NT2/D1 (cell line): ENCODE data around the gene PLLP.
A peak's percentile ranks its signal among the peaks of the same experiment; 100 is the strongest.

Experiments
- DNase-seq: peaks from one replicate; pipeline ENCODE4 v3.0.0-alpha.2; 2011; ENCODE audit warnings: low read depth, low spot score
- H3K27me3 ChIP-seq: 2 replicates; pipeline ENCODE4 v1.6.0; 2011; ENCODE audit warnings: mild to moderate bottlenecking; ENCODE audit not compliant: insufficient read length, insufficient read depth
- H3K36me3 ChIP-seq: 2 replicates; pipeline ENCODE4 v1.6.1; 2011; ENCODE audit warnings: mild to moderate bottlenecking, low read length, mixed read lengths; ENCODE audit not compliant: insufficient read depth, insufficient read length
- H3K4me1 ChIP-seq: 2 replicates; pipeline ENCODE4 v1.5.1; 2011; ENCODE audit not compliant: insufficient read depth, insufficient read length
- H3K4me3 ChIP-seq: 2 replicates; pipeline ENCODE4 v1.5.1; 2011; ENCODE audit warnings: low read depth; ENCODE audit not compliant: insufficient read length
- H3K9ac ChIP-seq: 2 replicates; pipeline ENCODE4 v1.6.0; 2011; ENCODE audit warnings: low read depth; ENCODE audit not compliant: insufficient read length
- H3K9me3 ChIP-seq: 2 replicates; pipeline ENCODE4 v1.5.1; 2011; ENCODE audit warnings: mild to moderate bottlenecking, low read length; ENCODE audit not compliant: insufficient read depth
- SUZ12 ChIP-seq: IDR thresholded peaks from 2 replicates; pipeline ENCODE4 v1.6.1; 2011; ENCODE audit not compliant: insufficient read length, insufficient read depth; ENCODE audit errors: extremely low read depth
- YY1 ChIP-seq: IDR thresholded peaks from 2 replicates; pipeline ENCODE4 v1.6.1; 2011; ENCODE audit not compliant: insufficient read length, insufficient read depth
- ZNF274 ChIP-seq: IDR thresholded peaks from 2 replicates; pipeline ENCODE4 v1.6.1; 2011; ENCODE audit warnings: mild to moderate bottlenecking, low read depth, low read length

The PLLP gene

DNA sequence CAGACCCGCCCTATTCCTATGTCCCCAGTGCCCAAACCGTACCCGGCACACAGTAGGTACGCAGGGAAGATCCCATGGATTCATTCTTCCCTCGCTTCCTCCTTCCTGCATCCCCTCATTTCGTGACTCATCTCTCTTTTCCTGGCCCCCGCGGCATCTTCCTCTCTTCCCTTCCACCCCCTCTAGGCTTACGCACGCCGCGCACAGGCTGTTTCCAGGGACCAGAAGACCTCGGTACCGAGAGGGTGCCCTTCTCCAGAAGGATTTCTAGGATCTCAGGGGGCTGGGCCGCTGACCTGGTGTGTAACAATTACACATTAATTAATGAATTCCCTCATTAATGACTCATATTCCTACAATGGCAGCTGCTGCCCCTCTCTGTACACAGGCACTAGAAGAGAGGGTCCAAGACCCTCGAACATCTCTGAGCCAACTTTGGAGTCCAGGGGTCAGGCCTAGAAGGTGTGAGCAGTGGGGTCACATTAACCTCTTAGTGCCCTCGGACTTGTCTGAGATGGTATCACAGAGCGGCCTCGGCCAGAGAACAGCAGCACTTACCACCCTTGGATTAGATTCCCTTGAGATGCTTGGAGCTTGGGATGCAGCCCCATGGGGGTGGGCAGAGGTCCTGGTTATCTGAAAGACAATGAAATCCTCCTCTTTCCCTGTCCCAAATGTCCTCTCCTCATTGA is 16.8 kb upstream of the PLLP start:
- Histone ChIP-seq H3K4me1 (peaks cover 10% of the 10 kb centered on the region), H3K9ac (peak overlapping the region; percentile 62), H3K27me3 (no peaks in the 10 kb centered on the region), H3K36me3 (no peaks in the 10 kb centered on the region), H3K9me3 (no peaks in the 10 kb centered on the region), H3K4me3 (no peak overlapping the region)
- TF ChIP-seq SUZ12: no peak
- TF ChIP-seq YY1: no peak
- TF ChIP-seq ZNF274: no peak
- DNase-seq: no peak

GRCh38 chr16:57300387-57301125 is 16.1 kb upstream of the PLLP start:
- TF ChIP-seq SUZ12: no peak
- no peak for TF ChIP-seq ZNF274
- TF ChIP-seq YY1: no peak
- Histone ChIP-seq H3K9me3 (no peaks in the 10 kb centered on the region), H3K4me3 (peak overlapping the region; percentile 15), H3K9ac (peak overlapping the region; percentile 62), H3K36me3 (no peaks in the 10 kb centered on the region), H3K27me3 (no peaks in the 10 kb centered on the region), H3K4me1 (peaks cover 9% of the 10 kb centered on the region)
- peak; percentile 97 for DNase-seq

GRCh38 chr16:57299719-57300386 is 15.4 kb upstream of the PLLP start:
- no peaks in the 10 kb centered on the region for H3K27me3 ChIP-seq
- H3K4me1 ChIP-seq: peaks cover 6% of the 10 kb centered on the region
- H3K9me3 ChIP-seq: no peaks in the 10 kb centered on the region
- no peak for TF ChIP-seq ZNF274
- peak; percentile 25 for TF ChIP-seq YY1
- TF ChIP-seq SUZ12: no peak
- H3K9ac ChIP-seq: peak overlapping the region; percentile 62
- DNase-seq: peak; percentile 90
- peak overlapping the region; percentile 58 for H3K4me3 ChIP-seq
- no peaks in the 10 kb centered on the region for H3K36me3 ChIP-seq

- H3K9me3 ChIP-seq: no peaks in the 10 kb centered on the region
- H3K9ac ChIP-seq: peak overlapping the region; percentile 62
- peaks cover 6% of the 10 kb centered on the region for H3K4me1 ChIP-seq
- DNase-seq: no peak
- no peaks in the 10 kb centered on the region for H3K27me3 ChIP-seq
- peak overlapping the region; percentile 58 for H3K4me3 ChIP-seq
- TF ChIP-seq YY1 (no peak), SUZ12 (no peak), ZNF274 (no peak)
- H3K36me3 ChIP-seq: no peaks in the 10 kb centered on the region
Observed at GRCh38 chr16:57299009-57299718, 14.7 kb upstream of the PLLP start.

GRCh38 chr16:57297856-57298255 is 13.4 kb upstream of the PLLP start:
- no peaks in the 10 kb centered on the region for H3K36me3 ChIP-seq
- no peak for TF ChIP-seq ZNF274
- H3K4me3 ChIP-seq: no peak overlapping the region
- H3K9me3 ChIP-seq: no peaks in the 10 kb centered on the region
- H3K27me3 ChIP-seq: no peaks in the 10 kb centered on the region
- no peak overlapping the region for H3K9ac ChIP-seq
- peaks cover 2% of the 10 kb centered on the region for H3K4me1 ChIP-seq
- no peak for DNase-seq

DNA sequence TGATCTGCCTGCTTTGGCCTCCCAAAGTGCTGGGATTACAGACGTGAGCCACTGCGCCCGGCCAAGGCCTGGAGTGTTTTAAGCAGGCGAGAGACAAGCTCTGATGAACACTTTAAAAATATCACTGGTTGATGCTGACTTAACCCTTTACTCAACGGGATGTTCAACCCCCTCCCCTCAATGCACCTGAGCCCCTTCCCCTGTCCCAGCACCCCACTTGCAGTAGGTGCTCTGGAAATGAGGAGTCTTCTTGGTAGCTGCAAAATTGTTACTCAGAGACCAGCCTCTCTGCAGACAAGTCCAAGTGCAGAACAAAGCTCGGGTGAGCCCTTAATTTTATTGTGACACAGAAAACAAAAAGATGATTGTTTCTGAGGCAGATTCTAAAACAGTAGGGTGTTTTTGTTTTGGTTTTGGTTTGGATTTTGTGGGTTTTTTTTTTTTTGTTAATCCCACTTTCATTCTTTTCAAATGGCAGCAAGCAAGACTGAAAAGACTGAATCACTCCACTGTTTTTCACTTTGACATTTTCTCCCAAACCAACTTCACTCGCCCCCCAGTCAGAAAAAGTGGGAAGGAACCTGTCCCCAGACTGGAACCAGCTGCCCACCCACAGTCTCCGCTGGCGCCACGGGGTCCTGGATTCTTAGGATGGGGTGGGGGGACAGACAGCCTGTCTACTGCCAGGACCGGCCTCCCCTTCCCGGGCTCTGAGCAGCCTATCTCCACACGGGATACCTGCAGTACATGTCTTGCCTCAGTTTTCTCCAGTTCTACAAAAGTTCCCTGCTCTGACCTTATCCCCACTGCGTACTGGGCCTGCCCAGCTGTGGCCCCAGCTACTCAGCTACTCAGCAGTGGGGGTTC is 5.2 kb upstream of the PLLP start:
- no peak overlapping the region for H3K9ac ChIP-seq
- H3K27me3 ChIP-seq: peaks cover 10% of the 10 kb centered on the region
- H3K36me3 ChIP-seq: no peaks in the 10 kb centered on the region
- H3K4me1 ChIP-seq: peaks cover 9% of the 10 kb centered on the region
- no peak overlapping the region for H3K4me3 ChIP-seq
- no peaks in the 10 kb centered on the region for H3K9me3 ChIP-seq
- no peak for DNase-seq
- TF ChIP-seq YY1 (no peak), SUZ12 (no peak), ZNF274 (no peak)
